Measurements from ENCODE around the gene RUNX1.

- TF ChIP-seq HDGF (IDR thresholded peaks at IDR 0.05; ENCODE audit: borderline replicate concordance) (no peak), PKNOX1 (IDR thresholded peaks at IDR 0.05) (no peak), L3MBTL2 (conservative IDR thresholded peaks at IDR 0.05) (no peak), NFRKB (IDR thresholded peaks at IDR 0.05) (no peak), SP1 (IDR thresholded peaks at IDR 0.05) (no peak), FOXA1 (IDR thresholded peaks at IDR 0.05) (no peak)
Observed at GRCh38 chr21:34939673-34940331, 109.3 kb downstream of the RUNX1 start.

Measured in HEK293T (cell line).